Mucosa of descending colon (tissue), 3 donors: Measurements from ENCODE around the gene WDR18. TPM values are rescaled to one million over a fixed set of nuclear protein-coding genes. Genes with fewer than 3 reads are reported as not detected.

Source experiments
- ATAC-seq: fragments of 200-7000 bp; cut with Tn5 transposase; one replicate; pipeline ENCODE4 v1.9.1; 2020; ENCODE audit warnings: mild to moderate bottlenecking, moderate library complexity
- DNase-seq, 3 donors: peaks; one replicate each; pipeline ENCODE4 v3.0.0-alpha.2; 2020
- H3K36me3 ChIP-seq: fragments of 200-600 bp; one replicate; pipeline ENCODE4 v1.8.0; 2021; ENCODE audit warnings: low read depth, mild to moderate bottlenecking
- H3K4me1 ChIP-seq: fragments of 200-600 bp; one replicate; pipeline ENCODE4 v1.8.0; 2021; ENCODE audit warnings: low read depth, mild to moderate bottlenecking
- H3K4me3 ChIP-seq: fragments of 200-600 bp; one replicate; pipeline ENCODE4 v1.8.0; 2021; ENCODE audit warnings: mild to moderate bottlenecking
- H3K9me3 ChIP-seq: fragments of 200-600 bp; one replicate; pipeline ENCODE4 v1.8.0; 2021; ENCODE audit warnings: mild to moderate bottlenecking
- intact Hi-C, 2 donors: fragments of 100-400 bp; cut with DNase I in 1 of 2; cut with micrococcal nuclease in 1 of 2; formaldehyde crosslinking; loops; one replicate each; pipeline versions ENCODE4 v1.11.0 to v1.11.1; 2022; cut with DNase I, micrococcal nuclease
- total RNA-seq, 3 donors: library from RNA; stranded (reverse); fragmentation: NEBNext Ultra II Directional in 2 of 3; extraction: Animal tissue kit (Norgen Biotek cat#: 25700) in 2 of 3; gene quantifications; one replicate each; pipeline versions ENCODE4 v1.2.1 to v1.2.4, GENCODE V29; 2021 to 2023
- TF ChIP-seq, protein P1 (sequence below): fragments of 200-600 bp; IDR thresholded peaks from one replicate; pipeline ENCODE4 v1.8.0; 2022; ENCODE audit warnings: antibody characterized with exemption, mild to moderate bottlenecking
- donor health status: DM: no; HTN: no; CAD: no; lungs with moderate emphysema.
- donor health status: DM: no; HTN: no; CAD: no.
- donor health status: DM: no; HTN: yes; CAD: no.

The WDR18 gene
- total RNA-seq, 3 donors from 2014 or later = 23.8 to 42.0 (median 33.0) TPM

DNA sequence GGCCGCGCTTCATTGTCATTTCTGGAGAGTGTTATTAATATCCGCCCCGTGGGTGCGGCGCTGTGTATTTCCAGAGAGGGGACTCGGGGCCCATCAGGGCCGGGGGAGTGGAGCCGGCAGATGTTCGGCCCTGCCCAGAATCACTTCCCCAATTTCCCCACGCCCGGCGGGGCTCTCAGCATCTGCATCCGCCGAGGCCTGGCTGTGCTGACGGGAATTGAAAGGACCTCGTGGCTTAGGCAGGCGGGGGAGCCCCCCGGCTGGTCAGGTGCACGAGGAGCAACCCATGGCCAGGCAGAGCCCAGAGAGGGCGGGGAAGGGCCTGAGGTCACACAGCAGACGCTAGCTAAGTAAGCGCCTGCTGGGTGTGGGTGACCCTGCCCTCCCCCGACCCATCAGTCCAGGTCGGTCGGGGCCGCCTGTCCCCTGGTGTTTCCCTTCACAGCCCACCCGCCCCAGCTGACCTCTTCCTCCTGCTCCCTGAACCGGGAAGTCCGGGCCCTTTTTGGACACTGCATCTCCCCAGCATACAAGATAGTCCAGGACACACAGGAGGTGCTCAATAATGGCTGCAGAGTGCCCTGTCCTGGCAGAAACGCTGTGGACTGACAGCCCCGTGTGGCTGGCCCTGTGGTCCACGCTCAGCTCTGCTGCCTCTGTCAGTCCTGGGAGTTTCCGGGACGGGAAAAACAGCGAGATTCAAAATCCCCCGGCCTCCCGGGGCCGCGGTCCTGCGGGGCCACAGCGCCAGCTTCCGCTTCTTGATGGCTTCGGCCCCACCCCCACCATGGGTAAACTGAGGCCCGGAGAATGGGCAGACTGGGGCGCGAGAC, 36.2 kb upstream of the WDR18 start:
- Histone ChIP-seq H3K4me1 (peaks cover 16% of the 10 kb centered on the region), H3K4me3 (no peak overlapping the region), H3K9me3 (no peaks in the 10 kb centered on the region), H3K36me3 (no peaks in the 10 kb centered on the region)
- intact Hi-C loops = no loop called here
- DNase-seq (peak; percentile 65 to 87 (median 69)), ATAC-seq (peak; percentile 46)
- TF ChIP-seq, protein P1, sequence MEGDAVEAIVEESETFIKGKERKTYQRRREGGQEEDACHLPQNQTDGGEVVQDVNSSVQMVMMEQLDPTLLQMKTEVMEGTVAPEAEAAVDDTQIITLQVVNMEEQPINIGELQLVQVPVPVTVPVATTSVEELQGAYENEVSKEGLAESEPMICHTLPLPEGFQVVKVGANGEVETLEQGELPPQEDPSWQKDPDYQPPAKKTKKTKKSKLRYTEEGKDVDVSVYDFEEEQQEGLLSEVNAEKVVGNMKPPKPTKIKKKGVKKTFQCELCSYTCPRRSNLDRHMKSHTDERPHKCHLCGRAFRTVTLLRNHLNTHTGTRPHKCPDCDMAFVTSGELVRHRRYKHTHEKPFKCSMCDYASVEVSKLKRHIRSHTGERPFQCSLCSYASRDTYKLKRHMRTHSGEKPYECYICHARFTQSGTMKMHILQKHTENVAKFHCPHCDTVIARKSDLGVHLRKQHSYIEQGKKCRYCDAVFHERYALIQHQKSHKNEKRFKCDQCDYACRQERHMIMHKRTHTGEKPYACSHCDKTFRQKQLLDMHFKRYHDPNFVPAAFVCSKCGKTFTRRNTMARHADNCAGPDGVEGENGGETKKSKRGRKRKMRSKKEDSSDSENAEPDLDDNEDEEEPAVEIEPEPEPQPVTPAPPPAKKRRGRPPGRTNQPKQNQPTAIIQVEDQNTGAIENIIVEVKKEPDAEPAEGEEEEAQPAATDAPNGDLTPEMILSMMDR = no peak

DNA sequence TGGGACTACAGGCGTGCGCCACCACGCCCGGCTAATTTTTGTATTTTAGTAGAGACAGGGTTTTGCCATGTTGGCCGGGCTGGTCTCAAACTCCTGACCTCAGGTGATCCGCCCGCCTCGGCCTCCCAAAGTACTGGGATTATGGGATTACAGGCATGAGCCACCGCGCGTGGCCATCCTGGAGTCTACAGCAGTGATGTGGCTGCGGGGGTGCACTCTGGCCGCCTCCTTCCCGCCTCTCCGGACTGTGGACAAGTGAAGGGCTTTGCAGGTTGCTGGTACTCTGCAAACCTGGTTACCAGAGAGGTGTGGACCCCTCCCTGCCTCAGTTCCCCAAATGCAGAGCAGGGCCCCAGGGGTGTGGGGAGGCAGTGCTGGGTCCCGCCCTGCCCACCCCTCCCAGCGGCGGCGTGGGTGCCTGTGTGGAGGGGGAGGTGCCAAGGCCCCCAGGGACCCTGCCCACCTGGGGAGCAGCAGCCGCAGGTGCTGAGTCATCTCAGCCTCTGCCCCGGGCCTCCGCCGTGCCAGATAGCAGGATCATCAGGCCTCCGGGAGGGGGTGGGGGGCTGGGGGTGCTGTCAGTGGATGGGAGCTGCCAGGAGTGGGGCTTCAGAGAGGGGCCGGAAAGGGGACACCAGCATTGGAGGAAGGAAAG, 35.2 kb upstream of the WDR18 start:
- no peaks in the 10 kb centered on the region for H3K36me3 ChIP-seq
- ATAC-seq (no peak), DNase-seq (peak in 2 of 3 donors; percentile 28 to 53)
- no peaks in the 10 kb centered on the region for H3K9me3 ChIP-seq
- peaks cover 26% of the 10 kb centered on the region for H3K4me1 ChIP-seq
- intact Hi-C loops = no loop called here
- TF ChIP-seq, protein P1 = no peak
- H3K4me3 ChIP-seq = no peak overlapping the region

DNA sequence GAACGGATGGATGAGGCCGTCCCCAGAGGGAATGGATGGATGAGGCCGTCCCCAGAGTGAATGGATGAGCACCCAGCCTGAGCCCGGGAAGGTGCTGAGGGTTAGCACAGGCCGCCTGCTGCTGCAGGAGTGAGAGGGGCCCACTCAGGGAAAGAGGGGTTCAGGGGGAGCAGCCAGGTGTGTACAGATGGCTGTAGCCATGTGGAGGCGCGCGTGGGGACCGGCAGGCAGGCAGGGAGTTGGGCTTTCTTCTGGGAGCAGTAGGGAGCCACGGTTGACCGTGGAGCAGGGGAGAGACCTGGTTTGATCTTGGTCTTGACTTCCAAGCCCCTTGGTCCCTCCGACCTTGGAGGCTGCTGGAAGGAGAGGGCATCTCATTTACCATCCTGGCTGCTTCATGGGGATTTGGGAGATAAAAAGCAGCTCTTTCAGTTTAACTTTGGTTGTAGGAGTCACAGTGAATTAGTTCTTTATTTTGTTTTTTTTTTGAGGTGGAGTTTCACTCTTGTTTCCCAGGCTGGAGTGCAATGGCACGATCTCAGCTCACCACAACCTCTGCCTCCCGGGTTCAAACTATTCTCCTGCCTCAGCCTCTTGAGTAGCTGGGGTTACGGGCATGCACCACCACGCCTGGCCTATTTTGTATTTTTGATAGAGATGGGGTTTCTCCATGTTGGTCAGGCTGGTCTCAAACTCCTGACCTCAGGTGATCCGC, 33.6 kb upstream of the WDR18 start:
- TF ChIP-seq, protein P1 = no peak
- Histone ChIP-seq H3K4me1 (peaks cover 20% of the 10 kb centered on the region), H3K36me3 (no peaks in the 10 kb centered on the region), H3K9me3 (no peaks in the 10 kb centered on the region), H3K4me3 (no peak overlapping the region)
- no peak for ATAC-seq
- no peak for DNase-seq
- intact Hi-C loops = no loop called here

DNA sequence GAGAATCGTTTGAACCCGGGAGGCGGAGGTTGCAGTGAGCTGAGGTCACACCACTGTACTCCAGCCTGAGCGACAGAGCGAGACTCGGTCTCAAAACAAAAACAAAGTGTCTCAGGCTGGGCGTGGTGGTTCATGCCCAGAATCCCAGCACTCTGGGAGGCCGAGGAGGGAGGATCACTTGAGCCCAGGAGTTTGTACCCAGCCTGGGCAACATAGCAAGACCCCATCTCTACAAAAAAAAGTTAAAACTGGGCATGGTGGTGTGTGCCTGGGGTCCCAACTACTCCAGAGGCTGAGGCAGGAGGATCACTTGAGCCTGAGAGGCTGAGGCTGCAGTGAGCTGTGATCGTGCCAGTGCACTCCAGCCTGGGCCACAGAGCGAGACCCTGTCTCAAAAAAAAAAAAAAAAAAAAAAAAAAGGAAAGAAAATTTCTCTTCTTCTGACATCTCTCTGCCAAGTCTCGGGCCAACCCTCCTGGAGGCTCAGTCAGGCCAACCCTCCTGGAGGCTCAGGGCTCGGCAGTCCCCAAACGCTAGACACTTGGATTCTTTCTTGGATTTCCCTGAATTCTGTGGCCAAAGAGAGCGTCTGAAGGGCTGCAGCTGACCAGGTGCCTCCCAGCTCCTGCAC, 32.0 kb upstream of the WDR18 start:
- no peaks in the 10 kb centered on the region for H3K36me3 ChIP-seq
- no peak for DNase-seq
- TF ChIP-seq, protein P1 = no peak
- intact Hi-C loops = no loop called here
- H3K4me3 ChIP-seq = no peak overlapping the region
- no peak for ATAC-seq
- no peaks in the 10 kb centered on the region for H3K9me3 ChIP-seq
- H3K4me1 ChIP-seq = peaks cover 28% of the 10 kb centered on the region

DNA sequence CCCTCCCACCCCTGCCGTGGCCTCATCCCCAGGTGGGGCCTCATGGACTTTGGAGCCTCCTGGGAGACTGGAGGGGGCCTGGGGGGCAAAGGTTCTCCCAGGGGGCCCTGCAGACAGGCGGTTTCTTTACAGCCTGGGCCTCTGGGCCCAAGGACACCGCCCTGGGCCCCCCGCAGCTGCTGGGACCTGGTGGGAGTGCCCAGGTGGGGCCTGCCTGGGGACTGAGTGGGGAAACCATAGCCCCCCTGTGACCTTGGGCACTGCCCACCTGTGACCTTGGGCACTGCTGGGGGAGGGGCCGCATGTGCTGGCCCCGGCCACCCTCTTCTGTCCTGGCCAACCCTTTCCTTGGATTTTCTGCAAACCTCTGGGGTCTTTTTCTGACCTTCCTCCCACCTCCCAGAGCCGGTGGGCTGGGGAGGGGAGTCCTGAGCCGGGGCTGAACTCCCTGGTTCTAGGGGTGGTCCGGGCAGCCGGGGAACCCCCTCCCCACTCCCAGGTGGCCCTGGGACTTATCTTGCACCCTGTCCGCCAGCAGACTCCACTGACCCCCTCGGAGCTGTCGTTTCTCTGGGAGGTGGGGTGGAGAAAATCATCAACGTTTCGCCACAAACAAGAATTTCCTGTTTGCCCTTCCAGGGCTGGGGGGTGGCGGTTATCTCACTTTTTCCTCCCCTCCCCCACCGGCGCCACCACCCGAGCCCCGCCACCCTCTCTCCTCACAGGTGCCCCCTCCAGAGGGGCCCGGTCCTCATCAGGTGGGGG, 31.3 kb upstream of the WDR18 start:
- Histone ChIP-seq H3K36me3 (no peaks in the 10 kb centered on the region), H3K9me3 (no peaks in the 10 kb centered on the region), H3K4me3 (no peak overlapping the region), H3K4me1 (peaks cover 28% of the 10 kb centered on the region)
- peak; percentile 57 for ATAC-seq
- DNase-seq = peak; percentile 65 to 77 (median 71)
- intact Hi-C loops = no loop called here
- TF ChIP-seq, protein P1 = no peak
